GM12878 (cell line): ENCODE measurements around the gene TMEM131L. TPM values are rescaled to one million over a fixed set of nuclear protein-coding genes. Genes with fewer than 3 reads are reported as not detected.

ENCODE experiments used
- ATAC-seq: fragments of 200-7000 bp; cut with Tn5 transposase; 3 replicates; pipeline ENCODE4 v1.9.1; 2020; ENCODE audit warnings: mild to moderate bottlenecking, moderate library complexity
- BruUV-seq: library from RNA; stranded (reverse); fragments of 400-500 nt; replicated peaks from 2 replicates; lab custom pipeline; 2021; lab: Mats Ljungman, UMichigan
- CTCF ChIA-PET: fragments of 300-600 bp; sonication (Branson Sonifier 250); formaldehyde crosslinking; extraction: SDS; loops from one replicate; lab custom pipeline; 2021; ENCODE audit warnings: inconsistent platforms; lab: Yijun Ruan, JAX
- POLR2A ChIA-PET: fragments of 350-600 bp; formaldehyde crosslinking; extraction: SDS; loops from one replicate; lab custom pipeline; 2021; ENCODE audit warnings: inconsistent platforms; lab: Charles Lee
- RAD21 ChIA-PET: fragments of 300-600 bp; sonication (Branson Sonifier 250); formaldehyde crosslinking; loops from one replicate; lab custom pipeline; 2023; ENCODE audit warnings: antibody characterized with exemption; ENCODE audit not compliant: unreplicated experiment; lab: Charles Lee
- SMC1A ChIA-PET: fragments of 300-600 bp; sonication (Branson Sonifier 250); formaldehyde crosslinking; loops from one replicate; lab custom pipeline; 2023; ENCODE audit not compliant: unreplicated experiment, uncharacterized antibody; lab: Charles Lee
- DNase-seq: peaks from one replicate; pipeline ENCODE4 v3.0.0-alpha.2; 2011; ENCODE audit warnings: low read depth, low spot score
- FAIRE-seq: peaks from 3 replicates; lab custom pipeline; 2011; peaks lifted over from hg19 to GRCh38; lab: Jason Lieb, UNC
- H2AFZ ChIP-seq: 2 replicates; pipeline ENCODE4 v1.6.0; 2011; ENCODE audit warnings: low read depth, low read length, control low read depth; ENCODE audit not compliant: control insufficient read depth
- H3K27ac ChIP-seq: 2 replicates; pipeline ENCODE4 v1.5.1; 2011; ENCODE audit warnings: control low read depth; ENCODE audit not compliant: control insufficient read depth, insufficient read depth
- H3K27me3 ChIP-seq, 2 experiments: replicated peaks in 1 of 2; 2 replicates each; pipeline versions ENCODE4 v1.6.0 to v1.6.1; 2011; ENCODE audit warnings: low read length in 1 of 2; ENCODE audit not compliant: control insufficient read depth in 2 of 2, insufficient read depth in 2 of 2
- H3K36me3 ChIP-seq, 2 experiments: 2 replicates each; pipeline ENCODE4 v1.5.1; 2011; ENCODE audit warnings: low read length in 1 of 2; ENCODE audit not compliant: control insufficient read depth in 2 of 2, insufficient read depth in 2 of 2
- H3K4me1 ChIP-seq: 2 replicates; pipeline ENCODE4 v1.6.1; 2011; ENCODE audit warnings: mild to moderate bottlenecking, low read length, moderate library complexity, mixed read lengths; ENCODE audit not compliant: control insufficient read depth, insufficient read depth
- H3K4me2 ChIP-seq: 2 replicates; pipeline ENCODE4 v1.6.0; 2011; ENCODE audit warnings: control low read depth; ENCODE audit not compliant: control insufficient read depth, insufficient read depth
- H3K4me3 ChIP-seq: fragments of 200-600 bp; sonication (generic); 2 replicates; pipeline ENCODE4 v1.5.1; 2016
- H3K79me2 ChIP-seq: 2 replicates; pipeline ENCODE4 v1.6.0; 2011; ENCODE audit warnings: low read length; ENCODE audit not compliant: control insufficient read depth, insufficient read depth
- H3K9ac ChIP-seq: 2 replicates; pipeline ENCODE4 v1.8.0; 2011; ENCODE audit warnings: low read length, control low read depth, mixed read lengths; ENCODE audit not compliant: control insufficient read depth, insufficient read depth
- H3K9me3 ChIP-seq: replicated peaks from 3 replicates; pipeline ENCODE4 v1.5.1; 2011; ENCODE audit warnings: mild to moderate bottlenecking, low read length; ENCODE audit not compliant: control insufficient read depth, insufficient read depth
- H4K20me1 ChIP-seq: 2 replicates; pipeline ENCODE4 v1.6.0; 2011; ENCODE audit not compliant: control insufficient read depth, insufficient read depth
- EGR1 ChIP-seq, 2 experiments: IDR thresholded peaks; 1 replicate in 1 of 2; 2 replicates in 1 of 2; pipeline ENCODE4 v1.6.1; 2011 to 2012; ENCODE audit warnings: low read depth in 2 of 2, low read length in 2 of 2, borderline replicate concordance in 1 of 2, mild to moderate bottlenecking in 1 of 2, moderate library complexity in 1 of 2
- IKZF2 ChIP-seq, 2 experiments: fragments of 450-650 bp; IDR thresholded peaks; 2 replicates each; pipeline ENCODE4 v1.6.1; 2017; ENCODE audit warnings: mild to moderate bottlenecking in 2 of 2, moderate library complexity in 2 of 2
- NFYB ChIP-seq: IDR thresholded peaks from 2 replicates; pipeline ENCODE4 v1.6.1; 2011; ENCODE audit warnings: low read depth, mild to moderate bottlenecking, low read length, improper control_type of control experiment, moderate library complexity; ENCODE audit not compliant: insufficient read depth
- NR2C2 ChIP-seq: IDR thresholded peaks from 2 replicates; pipeline ENCODE4 v1.6.1; 2011; ENCODE audit warnings: borderline replicate concordance, low read depth; ENCODE audit not compliant: control insufficient read depth, insufficient read length
- POLR2AphosphoS5 ChIP-seq: IDR thresholded peaks from 2 replicates; pipeline ENCODE4 v1.6.1; 2011; ENCODE audit warnings: mild to moderate bottlenecking, low read length, inconsistent platforms
- RAD51 ChIP-seq: fragments of 450-650 bp; IDR thresholded peaks from 2 replicates; pipeline ENCODE4 v1.6.1; 2016; ENCODE audit warnings: moderate library complexity, mild to moderate bottlenecking, inconsistent platforms
- RFX5 ChIP-seq: IDR thresholded peaks from 2 replicates; pipeline ENCODE4 v1.6.1; 2011; ENCODE audit warnings: low read depth, low read length, improper control_type of control experiment
- STAT3 ChIP-seq: IDR thresholded peaks from 2 replicates; pipeline ENCODE4 v1.6.1; 2011; ENCODE audit warnings: low read depth, low read length, improper control_type of control experiment
- USF2 ChIP-seq: IDR thresholded peaks from 2 replicates; pipeline ENCODE4 v1.6.1; 2011; ENCODE audit warnings: low read depth, low read length, improper control_type of control experiment, borderline replicate concordance
- ZBTB33 ChIP-seq: fragments of 450-650 bp; IDR thresholded peaks from 2 replicates; pipeline ENCODE4 v1.6.1; 2017; ENCODE audit warnings: mild to moderate bottlenecking
- WGBS: methylation state at CpG from one replicate; pipeline ENCODE4 v1.1.6; 2016; ENCODE audit warnings: low lambda C conversion rate; ENCODE audit not compliant: insufficient replicate concordance, insufficient coverage; ENCODE audit errors: missing lambda C conversion rate; 5-methylcytosine and 5-hydroxymethylcytosine counted together
- in situ Hi-C: fragments of 300-500 bp; cut with MboI; formaldehyde crosslinking; loops from 9 replicates; pipeline ENCODE4 v1.14.3; 2018; ENCODE audit warnings: mixed read lengths
- intact Hi-C: fragments of 100-400 bp; cut with micrococcal nuclease; formaldehyde crosslinking; loops from one replicate; pipeline ENCODE4 v1.14.2; 2022; ENCODE audit not compliant: unreplicated experiment
- polyA plus RNA-seq, 11 experiments: library from polyadenylated mRNA; depleted of rRNA in 4 of 11; unstranded in 6 of 11; stranded (reverse) in 5 of 11; fragments of >200 nt; fragmentation: Nextera tagmentation in 4 of 11; fragmentation: Illumina TruSeq in 1 of 11; extraction: Ambion mirVana in 4 of 11; extraction: Trizol in 1 of 11; gene quantifications; 1 replicate in 1 of 11; 2 replicates in 10 of 11; pipeline versions ENCODE4 v1.2.1 to v1.2.3, GENCODE V29; 2011 to 2016; ENCODE audit warnings: inconsistent platforms in 2 of 11, missing spikeins in 2 of 11, low read depth in 1 of 11
- total RNA-seq, 4 experiments: library from RNA; depleted of rRNA in 3 of 4; stranded (reverse); fragments of >200 nt in 3 of 4; fragmentation: Illumina TruSeq in 1 of 4; extraction: Trizol in 1 of 4; gene quantifications; 2 replicates each; pipeline versions ENCODE4 v1.2.1 to v1.2.3, GENCODE V29; 2013 to 2021
- TF ChIP-seq, protein P1 (sequence below): IDR thresholded peaks from 2 replicates; pipeline ENCODE4 v1.6.1; 2012; ENCODE audit warnings: mild to moderate bottlenecking, low read depth, low read length
- TF ChIP-seq, protein P2 (sequence below): fragments of 450-650 bp; formaldehyde crosslinking; IDR thresholded peaks from 2 replicates; pipeline ENCODE4 v1.5.0; 2022; ENCODE audit warnings: mild to moderate bottlenecking, missing genetic modification characterization

Gene TMEM131L
- total and polyA plus RNA-seq, 10 of the 15 experiments (the other 5 are each of a cell fraction or from before 2014, with no cell fraction given): 8.5 to 101 (median 74.4) TPM

- ChIA-PET CTCF (interaction anchor here (0.6 to 2.8 kb wide), 6 partner anchors 70 to 231 kb away, joined by 3 to 33 read pairs (median 8); partner anchors contain the start of gene MND1), SMC1A (interaction anchor here (1.0 to 5.2 kb wide), 15 partner anchors 13 to 226 kb away, joined by 3 to 48 read pairs (median 6); no protein-coding TSS in a partner anchor), POLR2A (interaction anchor here (0.8 to 2.1 kb wide), 3 partner anchors 31 to 138 kb away, joined by 3 to 8 read pairs (median 7); partner anchors contain the start of gene TMEM131L), RAD21 (interaction anchor here (0.8 to 2.3 kb wide), 4 partner anchors 52 to 140 kb away, joined by 3 to 35 read pairs (median 5); partner anchors contain the start of gene TMEM131L)
- H3K4me1 ChIP-seq: peaks cover 53% of the 10 kb centered on the region
- in situ Hi-C loops (loop anchor here (5.0 kb wide), 2 partner anchors 135 to 225 kb away; no protein-coding TSS in a partner anchor), intact Hi-C loops (loop anchor here (2.0 kb wide), 1 partner anchor 80 kb away; no protein-coding TSS in a partner anchor)
- ATAC-seq (no peak), DNase-seq (no peak), FAIRE-seq (no peak)
- H3K4me3 ChIP-seq: no peak overlapping the region
- H3K79me2 ChIP-seq: peaks cover 85% of the 10 kb centered on the region
- no peaks in the 10 kb centered on the region for H3K27me3 ChIP-seq
- TF ChIP-seq NFYB (no peak), ZBTB33 (no peak), STAT3 (no peak), POLR2AphosphoS5 (no peak), IKZF2 (IDR thresholded peaks at IDR 0.05) (no peak), EGR1 (IDR thresholded peaks at IDR 0.05; ENCODE audit: borderline replicate concordance in 1 of 2, low read depth in 2 of 2, low read length in 2 of 2) (no peak), RAD51 (no peak), USF2 (no peak), RFX5 (no peak), NR2C2 (no peak)
- TF ChIP-seq, protein P1, sequence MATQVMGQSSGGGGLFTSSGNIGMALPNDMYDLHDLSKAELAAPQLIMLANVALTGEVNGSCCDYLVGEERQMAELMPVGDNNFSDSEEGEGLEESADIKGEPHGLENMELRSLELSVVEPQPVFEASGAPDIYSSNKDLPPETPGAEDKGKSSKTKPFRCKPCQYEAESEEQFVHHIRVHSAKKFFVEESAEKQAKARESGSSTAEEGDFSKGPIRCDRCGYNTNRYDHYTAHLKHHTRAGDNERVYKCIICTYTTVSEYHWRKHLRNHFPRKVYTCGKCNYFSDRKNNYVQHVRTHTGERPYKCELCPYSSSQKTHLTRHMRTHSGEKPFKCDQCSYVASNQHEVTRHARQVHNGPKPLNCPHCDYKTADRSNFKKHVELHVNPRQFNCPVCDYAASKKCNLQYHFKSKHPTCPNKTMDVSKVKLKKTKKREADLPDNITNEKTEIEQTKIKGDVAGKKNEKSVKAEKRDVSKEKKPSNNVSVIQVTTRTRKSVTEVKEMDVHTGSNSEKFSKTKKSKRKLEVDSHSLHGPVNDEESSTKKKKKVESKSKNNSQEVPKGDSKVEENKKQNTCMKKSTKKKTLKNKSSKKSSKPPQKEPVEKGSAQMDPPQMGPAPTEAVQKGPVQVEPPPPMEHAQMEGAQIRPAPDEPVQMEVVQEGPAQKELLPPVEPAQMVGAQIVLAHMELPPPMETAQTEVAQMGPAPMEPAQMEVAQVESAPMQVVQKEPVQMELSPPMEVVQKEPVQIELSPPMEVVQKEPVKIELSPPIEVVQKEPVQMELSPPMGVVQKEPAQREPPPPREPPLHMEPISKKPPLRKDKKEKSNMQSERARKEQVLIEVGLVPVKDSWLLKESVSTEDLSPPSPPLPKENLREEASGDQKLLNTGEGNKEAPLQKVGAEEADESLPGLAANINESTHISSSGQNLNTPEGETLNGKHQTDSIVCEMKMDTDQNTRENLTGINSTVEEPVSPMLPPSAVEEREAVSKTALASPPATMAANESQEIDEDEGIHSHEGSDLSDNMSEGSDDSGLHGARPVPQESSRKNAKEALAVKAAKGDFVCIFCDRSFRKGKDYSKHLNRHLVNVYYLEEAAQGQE: no peak
- TF ChIP-seq, protein P2, sequence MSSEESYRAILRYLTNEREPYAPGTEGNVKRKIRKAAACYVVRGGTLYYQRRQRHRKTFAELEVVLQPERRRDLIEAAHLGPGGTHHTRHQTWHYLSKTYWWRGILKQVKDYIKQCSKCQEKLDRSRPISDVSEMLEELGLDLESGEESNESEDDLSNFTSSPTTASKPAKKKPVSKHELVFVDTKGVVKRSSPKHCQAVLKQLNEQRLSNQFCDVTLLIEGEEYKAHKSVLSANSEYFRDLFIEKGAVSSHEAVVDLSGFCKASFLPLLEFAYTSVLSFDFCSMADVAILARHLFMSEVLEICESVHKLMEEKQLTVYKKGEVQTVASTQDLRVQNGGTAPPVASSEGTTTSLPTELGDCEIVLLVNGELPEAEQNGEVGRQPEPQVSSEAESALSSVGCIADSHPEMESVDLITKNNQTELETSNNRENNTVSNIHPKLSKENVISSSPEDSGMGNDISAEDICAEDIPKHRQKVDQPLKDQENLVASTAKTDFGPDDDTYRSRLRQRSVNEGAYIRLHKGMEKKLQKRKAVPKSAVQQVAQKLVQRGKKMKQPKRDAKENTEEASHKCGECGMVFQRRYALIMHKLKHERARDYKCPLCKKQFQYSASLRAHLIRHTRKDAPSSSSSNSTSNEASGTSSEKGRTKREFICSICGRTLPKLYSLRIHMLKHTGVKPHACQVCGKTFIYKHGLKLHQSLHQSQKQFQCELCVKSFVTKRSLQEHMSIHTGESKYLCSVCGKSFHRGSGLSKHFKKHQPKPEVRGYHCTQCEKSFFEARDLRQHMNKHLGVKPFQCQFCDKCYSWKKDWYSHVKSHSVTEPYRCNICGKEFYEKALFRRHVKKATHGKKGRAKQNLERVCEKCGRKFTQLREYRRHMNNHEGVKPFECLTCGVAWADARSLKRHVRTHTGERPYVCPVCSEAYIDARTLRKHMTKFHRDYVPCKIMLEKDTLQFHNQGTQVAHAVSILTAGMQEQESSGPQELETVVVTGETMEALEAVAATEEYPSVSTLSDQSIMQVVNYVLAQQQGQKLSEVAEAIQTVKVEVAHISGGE (CRISPR knock-in tag): no peak
- H4K20me1 ChIP-seq: peaks cover 25% of the 10 kb centered on the region
- no TSS peak for BruUV-seq
- peaks cover 10 to 23% of the 10 kb centered on the region in 2 experiments for H3K36me3 ChIP-seq
- H3K4me2 ChIP-seq: no peak overlapping the region
- 98% methylated on average over 3 of the region's 3 CpGs for WGBS
- H3K9ac ChIP-seq: no peak overlapping the region
- H3K27ac ChIP-seq: no peak overlapping the region
- no peaks in the 10 kb centered on the region; the same call in 2 of the 3 replicates for H3K9me3 ChIP-seq
- H2AFZ ChIP-seq: no peak overlapping the region
Measured at GRCh38 chr4:153572609-153573008, 106.4 kb downstream of the TMEM131L start.
